ENCODE results near the gene TMEM81. TPM values are rescaled to one million over a fixed set of nuclear protein-coding genes. Genes with fewer than 3 reads are reported as not detected.

Gene TMEM81
- total RNA-seq, 1 experiment from 2014 or later, result 4.3 TPM

GRCh38 chr1:205044741-205045140 is 39.5 kb downstream of the TMEM81 start:
- peaks cover 17% of the 10 kb centered on the region for H3K27me3 Mint-ChIP-seq (ENCODE audit: insufficient read depth, unreplicated experiment)
- H3K4me1 Mint-ChIP-seq (ENCODE audit: low read depth, unreplicated experiment), result peaks cover 7% of the 10 kb centered on the region
- BruUV-seq (replicated peaks), result no TSS peak
- DNase-seq, result no peak
- H3K27ac Mint-ChIP-seq (ENCODE audit: unreplicated experiment), result no peak overlapping the region
- no peak for TF ChIP-seq CTCF (IDR thresholded peaks at IDR 0.05; ENCODE audit: insufficient read depth in 1 of 2, low read depth in 1 of 2, low read length in 1 of 2, severe bottlenecking in 1 of 2, unreplicated experiment in 1 of 2)
- ChIA-PET POLR2A (no interaction called here), CTCF (no interaction called here)
- Histone ChIP-seq H3K4me1 (no peaks in the 10 kb centered on the region), H3K36me3 (ENCODE audit: control insufficient read depth, insufficient read depth, low read length) (no peaks in the 10 kb centered on the region), H3K4me3 (ENCODE audit: low read depth, low read length) (no peak overlapping the region), H3K27me3 (replicated peaks; ENCODE audit: control insufficient read depth, insufficient read depth, low read length) (peaks cover 1% of the 10 kb centered on the region; the same call in 1 of the 2 replicates), H3K9me3 (no peaks in the 10 kb centered on the region)
- H3K4me3 Mint-ChIP-seq (ENCODE audit: unreplicated experiment), result no peak overlapping the region
- H3K36me3 Mint-ChIP-seq (ENCODE audit: insufficient read depth, unreplicated experiment), result no peaks in the 10 kb centered on the region
- H3K9me3 Mint-ChIP-seq (ENCODE audit: unreplicated experiment), result no peaks in the 10 kb centered on the region
- intact Hi-C loops (cut with micrococcal nuclease; ENCODE audit: unreplicated experiment), result no loop called here

GRCh38 chr1:205043866-205044265 is 40.4 kb downstream of the TMEM81 start:
- no peaks in the 10 kb centered on the region for H3K9me3 Mint-ChIP-seq (ENCODE audit: unreplicated experiment)
- no TSS peak for BruUV-seq (replicated peaks)
- H3K27me3 Mint-ChIP-seq (ENCODE audit: insufficient read depth, unreplicated experiment), result peaks cover 18% of the 10 kb centered on the region
- H3K4me3 Mint-ChIP-seq (ENCODE audit: unreplicated experiment), result no peak overlapping the region
- Histone ChIP-seq H3K4me1 (no peaks in the 10 kb centered on the region), H3K4me3 (ENCODE audit: low read depth, low read length) (no peak overlapping the region), H3K36me3 (ENCODE audit: control insufficient read depth, insufficient read depth, low read length) (no peaks in the 10 kb centered on the region), H3K9me3 (no peaks in the 10 kb centered on the region), H3K27me3 (replicated peaks; ENCODE audit: control insufficient read depth, insufficient read depth, low read length) (peaks cover 1% of the 10 kb centered on the region; the same call in 1 of the 2 replicates)
- H3K4me1 Mint-ChIP-seq (ENCODE audit: low read depth, unreplicated experiment), result peaks cover 7% of the 10 kb centered on the region
- H3K36me3 Mint-ChIP-seq (ENCODE audit: insufficient read depth, unreplicated experiment), result no peaks in the 10 kb centered on the region
- H3K27ac Mint-ChIP-seq (ENCODE audit: unreplicated experiment), result no peak overlapping the region
- no peak for TF ChIP-seq CTCF (IDR thresholded peaks at IDR 0.05; ENCODE audit: insufficient read depth in 1 of 2, low read depth in 1 of 2, low read length in 1 of 2, severe bottlenecking in 1 of 2, unreplicated experiment in 1 of 2)
- ChIA-PET CTCF (no interaction called here), POLR2A (no interaction called here)
- intact Hi-C loops (cut with micrococcal nuclease; ENCODE audit: unreplicated experiment), result no loop called here
- no peak for DNase-seq

- no TSS peak for BruUV-seq (replicated peaks)
- Histone ChIP-seq H3K4me3 (ENCODE audit: low read depth, low read length) (no peak within 1 kb of the TSS), H3K4me1 (no peaks in the 10 kb centered on the region), H3K27me3 (replicated peaks; ENCODE audit: control insufficient read depth, insufficient read depth, low read length) (peaks cover 1% of the 10 kb centered on the region; the same call in 1 of the 2 replicates), H3K36me3 (ENCODE audit: control insufficient read depth, insufficient read depth, low read length) (no peaks in the 10 kb centered on the region), H3K9me3 (no peaks in the 10 kb centered on the region)
- TF ChIP-seq CTCF (IDR thresholded peaks at IDR 0.05; ENCODE audit: insufficient read depth in 1 of 2, low read depth in 1 of 2, low read length in 1 of 2, severe bottlenecking in 1 of 2, unreplicated experiment in 1 of 2), result no peak
- Mint-ChIP-seq H3K36me3 (ENCODE audit: insufficient read depth, unreplicated experiment) (no peaks in the 10 kb centered on the region), H3K27me3 (ENCODE audit: insufficient read depth, unreplicated experiment) (peaks cover 18% of the 10 kb centered on the region), H3K27ac (ENCODE audit: unreplicated experiment) (no peak within 1 kb of the TSS), H3K9me3 (ENCODE audit: unreplicated experiment) (no peaks in the 10 kb centered on the region), H3K4me1 (ENCODE audit: low read depth, unreplicated experiment) (peaks cover 7% of the 10 kb centered on the region), H3K4me3 (ENCODE audit: unreplicated experiment) (no peak within 1 kb of the TSS)
- no peak for DNase-seq
- POLR2A ChIA-PET, result no interaction called here
- CTCF ChIA-PET, result no interaction called here
- intact Hi-C loops (cut with micrococcal nuclease; ENCODE audit: unreplicated experiment), result no loop called here
These were observed 41.1 kb downstream of the TMEM81 start, which contains the start of gene CNTN2 for GRCh38 chr1:205042911-205043806. CNTN2 (plus strand) TSS chr1:205043212; CDS start chr1:205053186, 9,974 bp downstream.
